ENCODE results near the gene AGAP1.

Gene AGAP1

GRCh38 chr2:235921508-235922191 is 427.8 kb downstream of the AGAP1 start:
- TF ChIP-seq FOXP2 (optimal IDR thresholded peaks at IDR 0.05; ENCODE audit: borderline replicate concordance, extremely low read depth, extremely low read length, insufficient read depth) (no peak), TAF1 (IDR thresholded peaks at IDR 0.05; ENCODE audit: borderline replicate concordance, insufficient read depth, low read length) (no peak), SIN3A (IDR thresholded peaks at IDR 0.05; ENCODE audit: borderline replicate concordance, insufficient read depth, low read length) (no peak), POLR2AphosphoS5 (IDR thresholded peaks at IDR 0.05; ENCODE audit: low read depth, low read length) (no peak)
- TF ChIP-seq, protein P1, sequence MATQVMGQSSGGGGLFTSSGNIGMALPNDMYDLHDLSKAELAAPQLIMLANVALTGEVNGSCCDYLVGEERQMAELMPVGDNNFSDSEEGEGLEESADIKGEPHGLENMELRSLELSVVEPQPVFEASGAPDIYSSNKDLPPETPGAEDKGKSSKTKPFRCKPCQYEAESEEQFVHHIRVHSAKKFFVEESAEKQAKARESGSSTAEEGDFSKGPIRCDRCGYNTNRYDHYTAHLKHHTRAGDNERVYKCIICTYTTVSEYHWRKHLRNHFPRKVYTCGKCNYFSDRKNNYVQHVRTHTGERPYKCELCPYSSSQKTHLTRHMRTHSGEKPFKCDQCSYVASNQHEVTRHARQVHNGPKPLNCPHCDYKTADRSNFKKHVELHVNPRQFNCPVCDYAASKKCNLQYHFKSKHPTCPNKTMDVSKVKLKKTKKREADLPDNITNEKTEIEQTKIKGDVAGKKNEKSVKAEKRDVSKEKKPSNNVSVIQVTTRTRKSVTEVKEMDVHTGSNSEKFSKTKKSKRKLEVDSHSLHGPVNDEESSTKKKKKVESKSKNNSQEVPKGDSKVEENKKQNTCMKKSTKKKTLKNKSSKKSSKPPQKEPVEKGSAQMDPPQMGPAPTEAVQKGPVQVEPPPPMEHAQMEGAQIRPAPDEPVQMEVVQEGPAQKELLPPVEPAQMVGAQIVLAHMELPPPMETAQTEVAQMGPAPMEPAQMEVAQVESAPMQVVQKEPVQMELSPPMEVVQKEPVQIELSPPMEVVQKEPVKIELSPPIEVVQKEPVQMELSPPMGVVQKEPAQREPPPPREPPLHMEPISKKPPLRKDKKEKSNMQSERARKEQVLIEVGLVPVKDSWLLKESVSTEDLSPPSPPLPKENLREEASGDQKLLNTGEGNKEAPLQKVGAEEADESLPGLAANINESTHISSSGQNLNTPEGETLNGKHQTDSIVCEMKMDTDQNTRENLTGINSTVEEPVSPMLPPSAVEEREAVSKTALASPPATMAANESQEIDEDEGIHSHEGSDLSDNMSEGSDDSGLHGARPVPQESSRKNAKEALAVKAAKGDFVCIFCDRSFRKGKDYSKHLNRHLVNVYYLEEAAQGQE (IDR thresholded peaks at IDR 0.05; ENCODE audit: insufficient read depth in 1 of 2, low read depth in 2 of 2, low read length in 2 of 2) = no peak

DNA sequence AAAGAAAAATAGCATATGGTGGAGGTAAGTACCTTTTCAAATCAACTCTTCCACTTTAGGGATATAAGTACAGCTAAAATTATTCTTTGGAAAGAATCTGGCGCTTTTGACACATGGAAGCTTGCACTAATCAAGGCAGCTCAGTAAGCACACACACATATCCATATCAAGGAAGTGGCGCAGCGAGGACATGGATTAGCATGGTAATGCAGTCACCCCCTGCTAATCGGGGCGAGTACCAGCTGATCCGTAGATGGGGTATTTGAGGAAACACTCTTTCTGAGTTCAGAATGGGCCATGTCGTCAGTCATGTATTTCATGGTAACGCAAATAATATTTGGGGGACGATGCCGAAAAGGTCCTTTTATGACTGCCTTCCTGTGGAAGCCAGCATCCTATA is 429.0 kb downstream of the AGAP1 start:
- TF ChIP-seq FOXP2 (optimal IDR thresholded peaks at IDR 0.05; ENCODE audit: borderline replicate concordance, extremely low read depth, extremely low read length, insufficient read depth) (no peak), TAF1 (IDR thresholded peaks at IDR 0.05; ENCODE audit: borderline replicate concordance, insufficient read depth, low read length) (no peak), POLR2AphosphoS5 (IDR thresholded peaks at IDR 0.05; ENCODE audit: low read depth, low read length) (no peak), SIN3A (IDR thresholded peaks at IDR 0.05; ENCODE audit: borderline replicate concordance, insufficient read depth, low read length) (no peak)
- TF ChIP-seq, protein P1 (IDR thresholded peaks at IDR 0.05; ENCODE audit: insufficient read depth in 1 of 2, low read depth in 2 of 2, low read length in 2 of 2) = no peak

- TF ChIP-seq POLR2AphosphoS5 (IDR thresholded peaks at IDR 0.05; ENCODE audit: low read depth, low read length) (no peak), FOXP2 (optimal IDR thresholded peaks at IDR 0.05; ENCODE audit: borderline replicate concordance, extremely low read depth, extremely low read length, insufficient read depth) (no peak), SIN3A (IDR thresholded peaks at IDR 0.05; ENCODE audit: borderline replicate concordance, insufficient read depth, low read length) (no peak), TAF1 (IDR thresholded peaks at IDR 0.05; ENCODE audit: borderline replicate concordance, insufficient read depth, low read length) (no peak)
- TF ChIP-seq, protein P1 (IDR thresholded peaks at IDR 0.05; ENCODE audit: insufficient read depth in 1 of 2, low read depth in 2 of 2, low read length in 2 of 2) = no peak
These were observed 430.2 kb downstream of the AGAP1 start for GRCh38 chr2:235923859-235924674.

- no peak for TF ChIP-seq TAF1 (IDR thresholded peaks at IDR 0.05; ENCODE audit: borderline replicate concordance, insufficient read depth, low read length)
- TF ChIP-seq SIN3A (IDR thresholded peaks at IDR 0.05; ENCODE audit: borderline replicate concordance, insufficient read depth, low read length) = no peak
- TF ChIP-seq, protein P1 (IDR thresholded peaks at IDR 0.05; ENCODE audit: insufficient read depth in 1 of 2, low read depth in 2 of 2, low read length in 2 of 2) = no peak
- TF ChIP-seq POLR2AphosphoS5 (IDR thresholded peaks at IDR 0.05; ENCODE audit: low read depth, low read length) = no peak
- TF ChIP-seq FOXP2 (optimal IDR thresholded peaks at IDR 0.05; ENCODE audit: borderline replicate concordance, extremely low read depth, extremely low read length, insufficient read depth) = no peak
These were observed 430.8 kb downstream of the AGAP1 start for GRCh38 chr2:235924675-235925063.
